ENCODE measurements around the gene CNTNAP3B. TPM values are rescaled to one million over a fixed set of nuclear protein-coding genes. Genes with fewer than 3 reads are reported as not detected.
"Not testable (repeated sequence)": the region's sequence is repeated elsewhere in the genome, so short reads cannot be mapped to it uniquely, and the experiment has no call there.

CNTNAP3B gene
- total RNA-seq, 1 experiment from 2014 or later = 4.7 TPM

GRCh38 chr9:41980271-41980670 is 149.0 kb downstream of the CNTNAP3B start:
- not testable (repeated sequence) for H2BK5ac ChIP-seq (ENCODE audit: insufficient read length, low read length); H3K27me3 Mint-ChIP-seq (ENCODE audit: low read depth); H4K5ac ChIP-seq (ENCODE audit: insufficient read length, low read depth, low read length); H2BK120ac ChIP-seq (ENCODE audit: low read depth, low read length, poor library complexity, severe bottlenecking); H2AK5ac ChIP-seq (ENCODE audit: insufficient read length, low read length); H3T11ph ChIP-seq (ENCODE audit: low read length); H2AFZ ChIP-seq (ENCODE audit: low read length); H3K18ac ChIP-seq (ENCODE audit: insufficient read length, low read depth, low read length); H3K4me2 ChIP-seq (ENCODE audit: insufficient read depth, insufficient read length, low read length); H3K9me3 Mint-ChIP-seq; H3K23me2 ChIP-seq (ENCODE audit: insufficient read length, low read depth, low read length, poor library complexity, severe bottlenecking); H3K79me1 ChIP-seq (ENCODE audit: insufficient read depth, low read depth, low read length, poor library complexity, severe bottlenecking); H3K4me1 ChIP-seq (ENCODE audit: insufficient read depth, low read length); H3K4me3 Mint-ChIP-seq; H4K20me1 ChIP-seq (ENCODE audit: control insufficient read depth, insufficient read depth, insufficient read length); H4K91ac ChIP-seq (ENCODE audit: insufficient read length, low read depth, low read length); H3K9ac ChIP-seq (ENCODE audit: extremely low read depth, insufficient read length, low read length); H3K14ac ChIP-seq (ENCODE audit: insufficient read depth, low read length); H3K4ac ChIP-seq (ENCODE audit: low read depth, low read length); H3K79me2 ChIP-seq (ENCODE audit: insufficient read depth, low read length); H3K36me3 Mint-ChIP-seq (ENCODE audit: insufficient read depth in 1 of 3, low read depth in 3 of 3); H3K56ac ChIP-seq (ENCODE audit: insufficient read length, low read depth, low read length); H3K9me3 ChIP-seq (ENCODE audit: control insufficient read depth, low read depth, low read length); H3K27ac Mint-ChIP-seq; H3K27ac ChIP-seq (ENCODE audit: insufficient read length, low read depth, low read length); H4K8ac ChIP-seq (replicated peaks; ENCODE audit: insufficient read length, low read depth, low read length); H2BK15ac ChIP-seq (ENCODE audit: low read depth, low read length); H2BK12ac ChIP-seq (ENCODE audit: insufficient read length, low read depth, low read length); H2BK20ac ChIP-seq (ENCODE audit: low read depth, low read length, poor library complexity, severe bottlenecking); H3K4me1 Mint-ChIP-seq; H3K27me3 ChIP-seq (ENCODE audit: insufficient read depth, low read length); H3K23ac ChIP-seq (ENCODE audit: insufficient read length, low read depth, low read length); DNase-seq
- no CpG with 5 or more reads among the region's 2 CpGs for WGBS (ENCODE audit: extremely low coverage, insufficient read length, low lambda C conversion rate)

- not testable (repeated sequence) for H3K27ac Mint-ChIP-seq; H2BK20ac ChIP-seq (ENCODE audit: low read depth, low read length, poor library complexity, severe bottlenecking); H2BK12ac ChIP-seq (ENCODE audit: insufficient read length, low read depth, low read length)
Measured at GRCh38 chr9:41977965-41978600, 151.1 kb downstream of the CNTNAP3B start.

More at GRCh38 chr9:41977965-41978600, 151.1 kb downstream of the CNTNAP3B start:
- H2BK15ac ChIP-seq (ENCODE audit: low read depth, low read length); H3K9me3 ChIP-seq (ENCODE audit: control insufficient read depth, low read depth, low read length); H3K79me2 ChIP-seq (ENCODE audit: insufficient read depth, low read length); H4K91ac ChIP-seq (ENCODE audit: insufficient read length, low read depth, low read length); H3K56ac ChIP-seq (ENCODE audit: insufficient read length, low read depth, low read length); H3K9ac ChIP-seq (ENCODE audit: extremely low read depth, insufficient read length, low read length); H3K27ac ChIP-seq (ENCODE audit: insufficient read length, low read depth, low read length); H3K4me2 ChIP-seq (ENCODE audit: insufficient read depth, insufficient read length, low read length); H3K14ac ChIP-seq (ENCODE audit: insufficient read depth, low read length); H3K27me3 ChIP-seq (ENCODE audit: insufficient read depth, low read length); H3K36me3 Mint-ChIP-seq (ENCODE audit: insufficient read depth in 1 of 3, low read depth in 3 of 3); H3K23me2 ChIP-seq (ENCODE audit: insufficient read length, low read depth, low read length, poor library complexity, severe bottlenecking); H3K4me3 Mint-ChIP-seq; H3K4me1 Mint-ChIP-seq; H3K23ac ChIP-seq (ENCODE audit: insufficient read length, low read depth, low read length); H3K79me1 ChIP-seq (ENCODE audit: insufficient read depth, low read depth, low read length, poor library complexity, severe bottlenecking); H3K27me3 Mint-ChIP-seq (ENCODE audit: low read depth); H2AFZ ChIP-seq (ENCODE audit: low read length); H2BK5ac ChIP-seq (ENCODE audit: insufficient read length, low read length); H3T11ph ChIP-seq (ENCODE audit: low read length); H3K4me1 ChIP-seq (ENCODE audit: insufficient read depth, low read length); H4K8ac ChIP-seq (replicated peaks; ENCODE audit: insufficient read length, low read depth, low read length); DNase-seq; H3K18ac ChIP-seq (ENCODE audit: insufficient read length, low read depth, low read length); H2AK5ac ChIP-seq (ENCODE audit: insufficient read length, low read length); H2BK120ac ChIP-seq (ENCODE audit: low read depth, low read length, poor library complexity, severe bottlenecking); H3K4ac ChIP-seq (ENCODE audit: low read depth, low read length); H3K9me3 Mint-ChIP-seq; H4K5ac ChIP-seq (ENCODE audit: insufficient read length, low read depth, low read length); H4K20me1 ChIP-seq (ENCODE audit: control insufficient read depth, insufficient read depth, insufficient read length): not testable (repeated sequence)
- no CpG with 5 or more reads among the region's 5 CpGs for WGBS (ENCODE audit: extremely low coverage, insufficient read length, low lambda C conversion rate)
